OCI-LY7 (cell line): Measurements from ENCODE around the gene LUC7L3.

Experiments used
- EZH2phosphoT487 ChIP-seq: fragments of 200-600 bp; sonication (generic); IDR thresholded peaks from 2 replicates; pipeline ENCODE4 v1.6.1; 2018; ENCODE audit warnings: low read depth, borderline replicate concordance, mild to moderate bottlenecking, mixed run types, antibody characterized with exemption, low read length, moderate library complexity, mixed read lengths
- TF ChIP-seq, protein P1 (sequence below): fragments of 200-600 bp; sonication (generic); conservative IDR thresholded peaks from 2 replicates; pipeline ENCODE4 v1.5.1; 2014; ENCODE audit warnings: mild to moderate bottlenecking, antibody characterized with exemption, low read length, moderate library complexity, mixed read lengths

DNA sequence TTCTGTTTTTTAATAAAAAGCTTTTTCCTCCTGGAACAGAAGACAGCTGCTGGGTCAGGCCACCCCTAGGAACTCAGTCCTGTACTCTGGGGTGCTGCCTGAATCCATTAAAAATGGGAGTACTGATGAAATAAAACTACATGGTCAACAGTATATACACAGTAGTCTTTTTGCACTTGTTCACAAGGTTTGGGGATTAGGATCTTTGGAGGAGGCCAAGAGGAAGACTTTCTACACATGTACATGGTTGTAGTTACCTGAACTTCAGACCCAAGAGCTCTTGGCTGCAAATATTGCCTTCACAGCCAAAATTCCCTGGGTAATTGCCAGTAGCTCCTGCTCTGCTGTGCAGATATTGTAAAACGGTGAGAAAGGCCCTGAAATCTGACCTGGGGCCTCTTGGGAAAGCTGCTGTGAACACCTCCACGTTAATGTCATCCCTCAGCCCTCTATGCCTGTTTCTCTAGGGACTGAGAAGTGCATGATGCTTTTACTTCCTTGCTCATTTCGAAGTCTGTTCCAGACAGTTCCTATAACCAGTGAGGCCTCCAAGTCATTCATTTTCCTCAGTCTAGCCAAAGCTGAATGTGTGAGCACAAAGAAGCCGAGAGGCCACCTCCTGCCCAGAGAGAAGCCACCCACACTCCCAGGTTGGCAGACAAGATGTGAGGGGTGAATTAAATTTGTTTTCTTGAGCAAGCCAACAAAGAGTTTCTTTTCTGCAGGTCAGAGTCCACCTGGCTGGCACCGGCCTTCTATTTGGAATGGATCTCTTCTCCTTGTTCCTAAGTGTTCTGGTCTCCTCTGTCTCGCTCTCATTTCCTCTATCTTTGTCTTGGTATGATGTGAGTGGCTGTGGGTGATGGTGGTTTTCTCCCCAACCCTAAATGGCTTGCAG lies 27.6 kb upstream of the LUC7L3 start:
- TF ChIP-seq, protein P1, sequence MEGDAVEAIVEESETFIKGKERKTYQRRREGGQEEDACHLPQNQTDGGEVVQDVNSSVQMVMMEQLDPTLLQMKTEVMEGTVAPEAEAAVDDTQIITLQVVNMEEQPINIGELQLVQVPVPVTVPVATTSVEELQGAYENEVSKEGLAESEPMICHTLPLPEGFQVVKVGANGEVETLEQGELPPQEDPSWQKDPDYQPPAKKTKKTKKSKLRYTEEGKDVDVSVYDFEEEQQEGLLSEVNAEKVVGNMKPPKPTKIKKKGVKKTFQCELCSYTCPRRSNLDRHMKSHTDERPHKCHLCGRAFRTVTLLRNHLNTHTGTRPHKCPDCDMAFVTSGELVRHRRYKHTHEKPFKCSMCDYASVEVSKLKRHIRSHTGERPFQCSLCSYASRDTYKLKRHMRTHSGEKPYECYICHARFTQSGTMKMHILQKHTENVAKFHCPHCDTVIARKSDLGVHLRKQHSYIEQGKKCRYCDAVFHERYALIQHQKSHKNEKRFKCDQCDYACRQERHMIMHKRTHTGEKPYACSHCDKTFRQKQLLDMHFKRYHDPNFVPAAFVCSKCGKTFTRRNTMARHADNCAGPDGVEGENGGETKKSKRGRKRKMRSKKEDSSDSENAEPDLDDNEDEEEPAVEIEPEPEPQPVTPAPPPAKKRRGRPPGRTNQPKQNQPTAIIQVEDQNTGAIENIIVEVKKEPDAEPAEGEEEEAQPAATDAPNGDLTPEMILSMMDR, result no peak
- no peak for TF ChIP-seq EZH2phosphoT487
